ENCODE data around the gene NRXN3.

GRCh38 chr14:79473651-79474050, 1303.5 kb downstream of the NRXN3 start:
- TF ChIP-seq CTCF (conservative IDR thresholded peaks at IDR 0.05; ENCODE audit: low read length) (no peak), EZH2phosphoT487 (IDR thresholded peaks at IDR 0.05; ENCODE audit: borderline replicate concordance, low read depth, low read length) (no peak)
